ENCODE results near the gene CFAP410.

Gene CFAP410

GRCh38 chr21:44375761-44376241 is 36.6 kb upstream of the CFAP410 start:
- no peak for ATAC-seq
- TF ChIP-seq TSHZ2 (CRISPR knock-in tag; IDR thresholded peaks at IDR 0.05) (no peak), SNAI2 (CRISPR knock-in tag; IDR thresholded peaks at IDR 0.05) (no peak), TCF4 (CRISPR knock-in tag; IDR thresholded peaks at IDR 0.05; ENCODE audit: borderline replicate concordance) (no peak)

DNA sequence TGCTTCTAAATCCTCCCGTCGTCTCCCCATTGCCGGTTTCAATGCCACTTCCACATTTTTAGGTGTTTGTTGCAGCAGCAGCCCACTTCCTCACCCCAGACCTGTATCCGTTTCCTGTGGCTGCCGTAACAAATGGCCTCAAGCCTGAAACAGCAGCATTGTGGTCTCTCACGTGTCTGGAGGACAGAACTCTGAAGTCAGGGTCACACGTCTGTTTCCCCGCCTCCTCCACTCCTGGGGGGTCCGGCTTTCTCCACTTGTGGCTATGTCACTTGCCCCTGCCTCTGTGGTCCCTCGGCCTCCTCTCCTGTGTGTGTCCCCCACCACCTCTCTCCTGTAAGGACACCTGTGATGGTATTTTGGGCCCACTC is 36.1 kb upstream of the CFAP410 start:
- ATAC-seq: no peak
- TF ChIP-seq ZNF8 (CRISPR knock-in tag; IDR thresholded peaks at IDR 0.05) (no peak), TSHZ2 (CRISPR knock-in tag; IDR thresholded peaks at IDR 0.05) (no peak), ZFP3 (CRISPR knock-in tag; IDR thresholded peaks at IDR 0.05) (no peak), RARB (CRISPR knock-in tag; IDR thresholded peaks at IDR 0.05) (no peak), ARNTL (CRISPR knock-in tag; IDR thresholded peaks at IDR 0.05; ENCODE audit: borderline replicate concordance, low read depth) (no peak), SNAI2 (CRISPR knock-in tag; IDR thresholded peaks at IDR 0.05) (no peak), PATZ1 (CRISPR knock-in tag; IDR thresholded peaks at IDR 0.05; ENCODE audit: borderline replicate concordance) (no peak), ISL1 (CRISPR knock-in tag; IDR thresholded peaks at IDR 0.05) (no peak), TCF4 (CRISPR knock-in tag; IDR thresholded peaks at IDR 0.05; ENCODE audit: borderline replicate concordance) (no peak), BACH2 (CRISPR knock-in tag; IDR thresholded peaks at IDR 0.05; ENCODE audit: borderline replicate concordance) (no peak), ZFP30 (CRISPR knock-in tag; IDR thresholded peaks at IDR 0.05) (no peak), CSDC2 (CRISPR knock-in tag; IDR thresholded peaks at IDR 0.05) (no peak), CREB5 (CRISPR knock-in tag; IDR thresholded peaks at IDR 0.05; ENCODE audit: low read depth) (no peak), ZNF565 (CRISPR knock-in tag; conservative IDR thresholded peaks at IDR 0.05; ENCODE audit: low read depth) (no peak), OSR1 (CRISPR knock-in tag; IDR thresholded peaks at IDR 0.05) (no peak), GLIS3 (CRISPR knock-in tag; IDR thresholded peaks at IDR 0.05) (no peak), ESRRG (CRISPR knock-in tag; IDR thresholded peaks at IDR 0.05) (no peak)
- TF ChIP-seq, protein P1, sequence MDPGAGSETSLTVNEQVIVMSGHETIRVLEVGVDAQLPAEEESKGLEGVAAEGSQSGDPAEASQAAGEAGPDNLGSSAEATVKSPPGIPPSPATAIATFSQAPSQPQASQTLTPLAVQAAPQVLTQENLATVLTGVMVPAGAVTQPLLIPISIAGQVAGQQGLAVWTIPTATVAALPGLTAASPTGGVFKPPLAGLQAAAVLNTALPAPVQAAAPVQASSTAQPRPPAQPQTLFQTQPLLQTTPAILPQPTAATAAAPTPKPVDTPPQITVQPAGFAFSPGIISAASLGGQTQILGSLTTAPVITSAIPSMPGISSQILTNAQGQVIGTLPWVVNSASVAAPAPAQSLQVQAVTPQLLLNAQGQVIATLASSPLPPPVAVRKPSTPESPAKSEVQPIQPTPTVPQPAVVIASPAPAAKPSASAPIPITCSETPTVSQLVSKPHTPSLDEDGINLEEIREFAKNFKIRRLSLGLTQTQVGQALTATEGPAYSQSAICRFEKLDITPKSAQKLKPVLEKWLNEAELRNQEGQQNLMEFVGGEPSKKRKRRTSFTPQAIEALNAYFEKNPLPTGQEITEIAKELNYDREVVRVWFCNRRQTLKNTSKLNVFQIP (CRISPR knock-in tag; IDR thresholded peaks at IDR 0.05; ENCODE audit: borderline replicate concordance, low read depth): no peak

- no peak for ATAC-seq
- no peak for TF ChIP-seq ZNF565 (CRISPR knock-in tag; conservative IDR thresholded peaks at IDR 0.05; ENCODE audit: low read depth)
- TF ChIP-seq ZNF8 (CRISPR knock-in tag; IDR thresholded peaks at IDR 0.05): no peak
- TF ChIP-seq CSDC2 (CRISPR knock-in tag; IDR thresholded peaks at IDR 0.05): no peak
- TF ChIP-seq ZFP3 (CRISPR knock-in tag; IDR thresholded peaks at IDR 0.05): no peak
- TF ChIP-seq, protein P1 (CRISPR knock-in tag; IDR thresholded peaks at IDR 0.05; ENCODE audit: borderline replicate concordance, low read depth): no peak
- TF ChIP-seq ESRRG (CRISPR knock-in tag; IDR thresholded peaks at IDR 0.05): no peak
- no peak for TF ChIP-seq RARB (CRISPR knock-in tag; IDR thresholded peaks at IDR 0.05)
- no peak for TF ChIP-seq ISL1 (CRISPR knock-in tag; IDR thresholded peaks at IDR 0.05)
- no peak for TF ChIP-seq TSHZ2 (CRISPR knock-in tag; IDR thresholded peaks at IDR 0.05)
- no peak for TF ChIP-seq BACH2 (CRISPR knock-in tag; IDR thresholded peaks at IDR 0.05; ENCODE audit: borderline replicate concordance)
Measured at GRCh38 chr21:44374601-44375280, 35.6 kb upstream of the CFAP410 start.
